NCI-H2196 (cell line): ENCODE measurements around the gene B4GALT2.

Source experiments
- DNase-seq: peaks from one replicate; lab custom pipeline; 2025; ENCODE audit not compliant: unreplicated experiment; lab: John Stamatoyannopoulos, UW

Gene B4GALT2

GRCh38 chr1:44027320-44027719 lies 48.3 kb downstream of the B4GALT2 start:
- no peak for DNase-seq

- DNase-seq: no peak
Measured at GRCh38 chr1:44029260-44029910, 50.4 kb downstream of the B4GALT2 start.

- peak; percentile 90 for DNase-seq
Measured at GRCh38 chr1:44029911-44030604, 51.0 kb downstream of the B4GALT2 start.

DNA sequence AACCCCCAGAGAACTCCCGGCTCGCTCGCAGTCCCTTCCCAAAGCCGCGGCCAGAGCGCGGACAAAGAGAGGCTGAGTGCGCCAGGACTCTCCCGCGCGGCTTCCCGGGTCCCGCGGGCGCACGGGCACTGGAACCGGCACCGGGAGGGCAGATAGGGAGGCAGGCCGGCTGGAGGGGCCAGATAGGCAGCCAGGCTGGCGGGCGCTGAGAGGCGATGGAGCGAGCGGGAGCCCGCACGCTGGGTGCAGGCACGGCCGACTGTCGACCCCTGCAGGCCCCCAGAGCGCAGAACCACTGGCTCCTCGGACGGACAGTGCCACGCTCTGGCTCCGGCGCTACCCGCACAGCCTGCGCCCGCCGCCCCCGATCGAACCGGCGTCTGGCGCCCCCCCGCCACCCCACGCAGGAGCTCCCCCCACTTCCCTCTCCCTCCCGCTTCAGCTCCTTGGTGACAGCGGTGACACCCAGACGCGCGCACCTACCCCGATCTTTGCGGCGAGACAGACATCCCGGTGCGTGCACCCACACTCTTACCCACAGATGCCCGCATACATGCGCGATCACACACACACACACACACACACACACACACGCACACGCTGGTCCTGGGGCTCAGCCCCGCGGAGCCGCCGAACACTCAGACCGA lies 51.7 kb downstream of the B4GALT2 start:
- DNase-seq: peak; percentile 53

DNA sequence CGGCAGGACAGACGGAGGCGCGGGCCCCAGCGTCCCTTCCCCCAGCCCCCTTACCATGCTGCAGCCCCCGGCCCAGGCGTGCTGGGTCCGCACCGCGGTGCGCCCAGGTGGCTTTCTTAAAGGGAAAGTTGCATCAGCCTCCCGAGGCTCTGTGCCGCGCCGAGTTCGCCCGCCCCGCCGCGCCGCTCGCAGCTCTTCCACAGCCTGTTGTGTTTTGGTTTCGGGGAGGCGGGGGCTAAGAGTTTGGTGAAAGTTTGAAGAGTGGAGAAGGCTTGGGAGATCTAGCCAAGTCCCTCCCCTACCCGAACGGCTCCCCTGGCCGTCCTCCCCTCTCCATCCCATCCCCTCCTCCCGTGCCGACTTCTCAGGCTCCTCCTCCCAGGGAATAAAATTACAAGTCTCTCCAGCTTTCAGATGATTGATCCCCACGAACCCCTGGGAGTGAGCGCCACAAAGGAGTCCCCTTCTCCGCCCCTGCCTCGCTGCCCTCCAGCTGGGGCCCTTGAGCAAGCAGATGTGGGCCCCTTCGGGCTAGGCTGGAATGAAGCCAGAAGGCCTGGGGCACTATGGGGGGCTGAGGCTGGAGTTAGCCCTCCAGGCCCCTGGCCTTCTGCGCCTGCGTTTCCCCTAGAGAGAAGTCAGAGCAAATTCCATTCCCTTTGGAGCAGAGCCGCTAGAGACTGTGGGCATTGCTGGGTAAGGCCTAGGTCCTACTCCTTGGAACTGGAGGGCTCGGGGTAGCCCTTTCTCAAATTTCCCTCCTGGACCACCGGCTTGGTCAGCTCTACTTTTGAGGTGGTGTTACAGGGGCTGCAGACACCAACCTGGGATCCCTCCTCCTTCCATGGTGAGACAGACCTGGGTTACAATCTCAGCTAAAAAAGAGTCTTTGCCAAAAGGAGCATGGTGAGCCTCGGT lies 52.5 kb downstream of the B4GALT2 start, which contains the start of gene SLC6A9:
Gene SLC6A9 (minus strand): TSS at position 211 of the 918 bp plus-strand sequence. CDS start 7,185 bp downstream, outside the sequence.
- DNase-seq: no peak

- no peak for DNase-seq
Measured at GRCh38 chr1:44032170-44032790, 53.3 kb downstream of the B4GALT2 start.

DNA sequence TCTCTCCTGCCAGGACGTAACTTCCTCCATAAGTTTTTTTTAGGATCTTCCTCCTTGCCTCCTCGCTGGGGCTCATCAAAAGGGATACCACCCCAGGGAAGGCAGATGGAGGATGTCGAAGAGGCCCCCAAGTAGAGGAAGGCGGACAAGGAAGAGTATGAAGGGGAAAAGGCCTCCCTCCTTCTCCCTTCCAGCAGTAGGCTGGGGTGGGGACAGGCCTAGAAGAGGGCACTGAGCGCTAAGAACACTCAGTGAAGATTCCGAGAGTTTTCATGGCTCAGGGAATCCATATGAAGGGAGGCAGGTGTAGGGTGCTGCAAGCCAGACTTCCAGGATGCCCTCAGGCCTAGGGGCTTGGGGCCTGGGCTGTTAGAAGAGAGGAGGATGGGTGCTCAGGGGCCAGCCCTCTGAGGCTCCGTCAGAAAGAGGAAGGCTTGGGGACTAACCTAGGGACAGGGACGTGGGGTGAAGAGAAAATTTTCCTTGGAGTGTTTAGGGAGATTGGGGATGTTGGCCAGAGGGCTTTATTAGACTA lies 54.1 kb downstream of the B4GALT2 start:
- no peak for DNase-seq

- no peak for DNase-seq
Measured at GRCh38 chr1:44033756-44034155, 54.7 kb downstream of the B4GALT2 start.

- DNase-seq: no peak
Measured at GRCh38 chr1:44034423-44034822, 55.4 kb downstream of the B4GALT2 start.

- no peak for DNase-seq
Measured at GRCh38 chr1:44034976-44035716, 56.1 kb downstream of the B4GALT2 start.

DNA sequence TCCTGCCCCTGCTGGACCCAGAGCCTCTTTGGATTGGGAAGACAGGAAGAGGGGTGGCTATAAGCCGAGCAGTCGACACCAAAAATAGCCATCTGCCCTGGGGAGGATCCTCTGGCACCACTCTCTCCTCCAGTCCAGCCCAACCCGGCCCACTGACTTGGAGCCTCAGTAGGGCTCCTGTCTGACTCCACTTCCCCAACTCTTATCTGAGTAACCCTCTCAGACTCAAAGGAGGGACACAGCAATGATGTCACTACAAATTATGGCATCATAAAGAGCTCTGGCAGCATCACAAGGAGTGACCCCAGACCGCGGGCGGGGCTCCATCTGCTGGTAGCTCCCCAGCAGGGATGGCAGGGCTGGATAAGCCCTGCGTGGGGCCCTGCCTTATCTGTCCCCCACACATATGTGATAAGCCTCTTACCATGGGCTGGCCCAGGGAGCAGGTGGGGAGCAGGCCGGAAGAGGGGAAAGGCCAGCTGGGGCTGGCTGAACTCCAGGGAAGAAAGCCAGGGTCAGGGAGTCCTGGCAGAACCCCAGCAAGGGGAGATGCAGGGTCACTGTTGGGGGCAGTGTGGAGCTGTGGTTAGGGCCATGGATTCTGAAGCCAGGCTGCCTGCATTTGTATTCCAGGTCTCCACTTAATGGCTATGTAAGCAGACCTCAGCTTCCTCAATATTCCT lies 56.9 kb downstream of the B4GALT2 start:
- no peak for DNase-seq

GRCh38 chr1:44036409-44037139 lies 57.6 kb downstream of the B4GALT2 start:
- peak; percentile 79 for DNase-seq

DNA sequence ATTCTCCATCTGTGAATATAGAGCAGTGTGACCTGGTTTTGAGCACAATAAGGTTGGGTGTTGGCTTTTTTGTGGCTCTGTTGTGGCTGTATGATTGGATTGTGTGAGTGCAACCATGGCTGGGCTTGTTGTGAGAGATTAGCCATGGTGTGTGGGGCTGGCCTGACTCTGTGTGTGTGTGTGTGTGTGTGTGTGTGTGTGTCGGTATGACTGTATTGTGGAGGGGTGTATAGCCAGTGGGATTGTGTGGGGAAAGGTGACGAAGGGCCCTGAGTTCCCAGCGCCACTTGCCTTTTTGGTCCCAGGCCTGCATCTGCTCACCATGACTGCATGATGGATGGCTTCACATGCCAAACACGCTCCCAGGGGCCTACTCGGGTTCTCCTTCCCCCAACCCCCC lies 58.1 kb downstream of the B4GALT2 start:
- no peak for DNase-seq

DNA sequence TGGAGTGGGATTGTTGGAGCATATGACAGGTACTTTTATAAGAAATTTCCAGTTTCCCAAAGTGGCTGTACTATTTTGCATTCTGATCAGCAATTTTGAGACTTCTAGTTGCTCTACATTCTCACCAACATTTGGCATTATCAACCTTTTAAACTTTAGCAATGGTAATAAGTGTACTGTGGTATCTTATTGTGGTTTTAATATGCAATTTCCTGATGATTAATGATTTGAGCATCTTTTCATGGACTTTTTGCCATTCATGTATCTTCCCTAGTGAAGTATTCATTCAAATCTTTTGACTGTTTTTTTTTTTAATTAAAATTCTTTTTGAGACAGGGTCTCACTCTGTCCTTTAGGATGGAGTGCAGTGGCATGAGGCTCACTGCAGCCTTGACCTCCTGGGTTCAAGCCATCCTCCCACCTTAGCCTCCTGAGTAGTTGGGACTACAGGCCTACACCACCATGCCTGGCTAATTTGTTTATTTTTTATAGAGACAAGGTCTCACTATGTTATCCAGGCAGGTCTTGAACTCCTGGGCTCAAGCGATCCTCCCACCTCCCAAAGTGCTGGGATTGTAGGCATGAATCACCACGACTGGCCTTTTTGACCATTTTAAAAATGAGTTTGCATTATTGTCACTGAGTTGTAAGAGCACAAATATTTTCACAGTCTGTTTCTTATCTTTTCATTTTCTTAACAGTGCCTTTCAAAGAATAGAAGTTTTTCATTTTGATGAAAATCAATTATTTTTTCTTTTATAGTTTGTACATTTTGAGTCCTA lies 60.1 kb downstream of the B4GALT2 start:
- DNase-seq: no peak

DNA sequence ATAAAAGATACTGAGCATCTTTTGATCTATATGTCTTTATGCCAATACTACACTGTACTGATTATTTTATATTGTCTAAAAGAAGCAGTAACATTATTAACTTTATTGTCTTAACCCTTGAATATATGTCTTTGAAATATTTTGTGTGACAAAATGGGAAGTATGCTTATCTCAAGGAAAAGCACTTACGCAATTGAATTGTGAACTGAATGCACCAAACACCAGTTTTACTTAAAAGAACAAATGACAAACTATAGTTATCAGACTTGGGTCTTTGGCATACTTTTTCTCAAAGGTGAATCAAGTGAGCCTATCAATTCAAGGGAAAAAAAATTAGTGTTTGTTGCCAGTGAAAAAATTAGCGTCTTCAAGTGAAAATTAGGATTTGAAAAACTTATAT lies 61.4 kb downstream of the B4GALT2 start:
- DNase-seq: no peak
